ENCODE data around the gene TMOD3.

DNA sequence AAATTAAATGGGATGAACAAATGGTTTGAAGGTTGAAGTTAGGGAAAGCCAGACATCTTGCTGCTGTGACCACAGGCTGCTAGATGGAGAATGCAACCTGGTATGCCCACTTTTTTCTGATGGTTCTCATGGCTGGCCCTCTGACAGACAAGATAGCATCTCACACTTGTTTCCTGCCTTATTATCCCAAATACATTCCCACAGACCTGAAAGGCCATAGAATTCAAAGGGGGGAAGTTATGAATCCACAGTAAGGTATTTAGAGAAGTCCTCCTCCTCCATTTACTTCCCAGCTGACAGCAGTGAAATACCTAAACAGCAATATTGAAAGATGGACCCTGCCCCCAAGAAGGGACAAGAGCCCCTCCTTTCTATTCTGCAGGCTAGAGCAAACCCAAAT lies 109.8 kb downstream of the TMOD3 start:
- TF ChIP-seq, protein P1, sequence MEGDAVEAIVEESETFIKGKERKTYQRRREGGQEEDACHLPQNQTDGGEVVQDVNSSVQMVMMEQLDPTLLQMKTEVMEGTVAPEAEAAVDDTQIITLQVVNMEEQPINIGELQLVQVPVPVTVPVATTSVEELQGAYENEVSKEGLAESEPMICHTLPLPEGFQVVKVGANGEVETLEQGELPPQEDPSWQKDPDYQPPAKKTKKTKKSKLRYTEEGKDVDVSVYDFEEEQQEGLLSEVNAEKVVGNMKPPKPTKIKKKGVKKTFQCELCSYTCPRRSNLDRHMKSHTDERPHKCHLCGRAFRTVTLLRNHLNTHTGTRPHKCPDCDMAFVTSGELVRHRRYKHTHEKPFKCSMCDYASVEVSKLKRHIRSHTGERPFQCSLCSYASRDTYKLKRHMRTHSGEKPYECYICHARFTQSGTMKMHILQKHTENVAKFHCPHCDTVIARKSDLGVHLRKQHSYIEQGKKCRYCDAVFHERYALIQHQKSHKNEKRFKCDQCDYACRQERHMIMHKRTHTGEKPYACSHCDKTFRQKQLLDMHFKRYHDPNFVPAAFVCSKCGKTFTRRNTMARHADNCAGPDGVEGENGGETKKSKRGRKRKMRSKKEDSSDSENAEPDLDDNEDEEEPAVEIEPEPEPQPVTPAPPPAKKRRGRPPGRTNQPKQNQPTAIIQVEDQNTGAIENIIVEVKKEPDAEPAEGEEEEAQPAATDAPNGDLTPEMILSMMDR (IDR thresholded peaks at IDR 0.05; ENCODE audit: insufficient read depth, low read length, poor library complexity, severe bottlenecking) = no peak
- TF ChIP-seq EZH2phosphoT487 (conservative IDR thresholded peaks at IDR 0.05; ENCODE audit: low read length) = no peak

Data from SU-DHL-6 (cell line).